ENCODE results near the gene SOAT1.

- TF ChIP-seq, protein P1, sequence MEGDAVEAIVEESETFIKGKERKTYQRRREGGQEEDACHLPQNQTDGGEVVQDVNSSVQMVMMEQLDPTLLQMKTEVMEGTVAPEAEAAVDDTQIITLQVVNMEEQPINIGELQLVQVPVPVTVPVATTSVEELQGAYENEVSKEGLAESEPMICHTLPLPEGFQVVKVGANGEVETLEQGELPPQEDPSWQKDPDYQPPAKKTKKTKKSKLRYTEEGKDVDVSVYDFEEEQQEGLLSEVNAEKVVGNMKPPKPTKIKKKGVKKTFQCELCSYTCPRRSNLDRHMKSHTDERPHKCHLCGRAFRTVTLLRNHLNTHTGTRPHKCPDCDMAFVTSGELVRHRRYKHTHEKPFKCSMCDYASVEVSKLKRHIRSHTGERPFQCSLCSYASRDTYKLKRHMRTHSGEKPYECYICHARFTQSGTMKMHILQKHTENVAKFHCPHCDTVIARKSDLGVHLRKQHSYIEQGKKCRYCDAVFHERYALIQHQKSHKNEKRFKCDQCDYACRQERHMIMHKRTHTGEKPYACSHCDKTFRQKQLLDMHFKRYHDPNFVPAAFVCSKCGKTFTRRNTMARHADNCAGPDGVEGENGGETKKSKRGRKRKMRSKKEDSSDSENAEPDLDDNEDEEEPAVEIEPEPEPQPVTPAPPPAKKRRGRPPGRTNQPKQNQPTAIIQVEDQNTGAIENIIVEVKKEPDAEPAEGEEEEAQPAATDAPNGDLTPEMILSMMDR (IDR thresholded peaks at IDR 0.05): no peak
- TF ChIP-seq EP300 (IDR thresholded peaks at IDR 0.05): no peak
Measured at GRCh38 chr1:179384027-179384426, 90.4 kb downstream of the SOAT1 start.

All from sigmoid colon (tissue), 4 donors.